Measurements from ENCODE around the gene JMJD8.

JMJD8 gene

GRCh38 chr16:637081-638018, 46.8 kb downstream of the JMJD8 start:
- DNase-seq = peak; percentile 84

GRCh38 chr16:636206-637080, 47.7 kb downstream of the JMJD8 start, which contains the start of gene METTL26:
Gene METTL26, minus strand, starts transcription at chr16:636305. Its CDS starts 15 bp downstream, at chr16:636290.
- peak; percentile 94 for DNase-seq

- no peak for DNase-seq
These were observed 48.4 kb downstream of the JMJD8 start for GRCh38 chr16:635573-636205.

- DNase-seq = no peak
These were observed 49.1 kb downstream of the JMJD8 start for GRCh38 chr16:634996-635395.

GRCh38 chr16:634051-634670, 50.0 kb downstream of the JMJD8 start:
- no peak for DNase-seq

- DNase-seq = no peak
These were observed 50.6 kb downstream of the JMJD8 start for GRCh38 chr16:633336-634050.

- no peak for DNase-seq
These were observed 51.4 kb downstream of the JMJD8 start for GRCh38 chr16:632486-633335.

GRCh38 chr16:631808-632358, 52.3 kb downstream of the JMJD8 start:
- no peak for DNase-seq

All from CD4-positive, alpha-beta T cell treated with Interferon gamma for 1 hour (primary cell).